Stimulated activated CD4-positive, alpha-beta T cell treated with anti-CD3 and anti-CD28 coated beads, Interleukin-1b, Interleukin-23, amount 100 ng/mL, for 48 hours (primary cell): ENCODE measurements around the gene RBM15.

ENCODE experiments used
- DNase-seq: peaks from one replicate; pipeline ENCODE4 v3.0.0-alpha.2; 2020

The RBM15 gene

DNA sequence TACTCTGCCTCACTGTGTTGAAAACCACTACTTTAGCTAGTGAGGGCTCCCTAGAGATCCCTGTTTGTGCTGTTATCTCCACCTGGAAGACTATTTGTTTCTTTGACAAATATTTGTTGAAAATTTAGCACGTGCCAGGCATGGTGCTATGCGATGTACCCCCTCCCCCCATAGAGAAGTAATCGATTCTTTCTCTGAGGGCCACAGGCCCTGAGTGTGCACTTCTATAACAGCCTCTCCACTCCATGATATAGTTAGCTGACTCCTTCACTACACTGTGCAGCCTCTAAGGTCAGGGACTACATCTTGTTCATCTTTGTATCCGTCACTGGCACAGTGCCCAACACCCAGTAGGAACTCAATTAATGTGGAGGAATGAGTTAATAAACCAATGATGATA, 17.3 kb upstream of the RBM15 start:
- no peak for DNase-seq

DNA sequence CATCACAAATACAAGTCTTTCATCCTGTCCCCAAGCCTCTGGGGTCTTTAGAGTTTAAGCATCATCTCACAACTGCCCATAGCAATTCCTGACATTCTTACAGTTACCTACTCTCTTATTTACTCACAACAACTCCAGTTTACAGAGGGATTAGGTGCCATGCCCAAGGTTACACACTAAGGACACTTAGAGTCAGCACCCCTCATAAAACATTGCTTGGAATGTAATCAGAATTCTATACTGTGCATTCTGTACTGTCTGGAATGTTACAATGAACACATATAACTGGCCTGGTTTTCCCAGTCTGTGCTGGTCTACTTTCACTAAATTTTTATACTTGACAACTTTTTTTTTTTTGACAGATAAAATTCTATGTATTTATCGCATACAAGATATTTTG, 14.5 kb upstream of the RBM15 start:
- no peak for DNase-seq

DNA sequence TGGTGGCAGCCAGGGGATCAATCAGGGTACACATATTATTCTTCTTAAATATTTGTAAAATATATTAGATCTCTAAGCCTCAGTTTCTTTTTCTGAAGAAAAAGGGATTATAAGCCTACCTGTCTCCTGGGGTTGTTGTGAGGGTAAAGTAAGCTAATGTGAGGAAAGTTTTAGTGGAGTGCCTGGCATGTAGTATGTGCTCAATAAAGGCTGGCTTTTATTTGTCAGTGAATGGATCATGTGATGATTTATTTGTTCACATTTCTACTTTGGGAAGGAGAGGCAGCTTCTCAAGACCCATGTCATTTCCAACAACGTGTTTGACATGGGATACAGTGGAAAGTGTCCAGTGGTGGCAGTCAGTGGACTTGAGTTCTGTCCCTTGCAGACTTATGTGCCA, 12.4 kb upstream of the RBM15 start:
- no peak for DNase-seq

DNA sequence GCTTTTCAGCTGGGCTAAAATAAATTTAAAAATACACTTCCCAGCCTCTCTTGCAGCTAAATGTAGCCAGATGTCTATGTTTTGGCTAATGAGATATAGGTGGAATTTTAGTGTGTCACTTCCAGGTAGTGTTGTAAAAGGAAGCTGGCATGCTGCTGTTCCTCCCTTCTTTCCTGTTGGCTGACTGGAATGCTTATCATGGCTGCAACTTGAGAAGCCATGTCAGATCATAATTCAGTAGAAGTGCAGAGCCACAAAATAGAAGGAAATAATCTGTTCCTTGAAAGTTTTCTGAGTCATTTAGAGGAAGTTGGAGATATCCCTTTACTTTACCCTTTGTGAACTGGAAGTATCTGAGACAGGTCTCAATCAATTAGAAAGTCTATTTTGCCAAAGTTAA, 10.9 kb upstream of the RBM15 start:
- DNase-seq: no peak

DNA sequence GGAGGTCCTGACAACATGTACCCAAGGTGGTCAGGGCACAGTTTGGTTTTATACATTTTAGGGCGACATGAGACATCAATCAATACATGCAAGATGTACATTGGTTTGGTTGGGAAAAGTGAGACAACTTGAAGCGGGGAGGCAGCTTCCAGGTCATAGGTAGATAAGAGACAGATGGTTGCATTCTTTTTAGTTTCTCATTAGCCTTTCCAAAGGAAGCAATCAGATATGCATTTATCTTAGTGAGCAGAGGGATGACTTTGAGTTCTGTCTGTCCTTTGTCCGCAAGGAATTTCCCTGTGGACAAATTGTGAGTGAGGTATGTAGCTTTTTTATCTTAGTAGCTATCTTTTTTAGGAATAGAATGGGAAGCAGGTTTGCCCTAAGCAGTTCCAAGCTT, 10.5 kb upstream of the RBM15 start:
- no peak for DNase-seq

DNA sequence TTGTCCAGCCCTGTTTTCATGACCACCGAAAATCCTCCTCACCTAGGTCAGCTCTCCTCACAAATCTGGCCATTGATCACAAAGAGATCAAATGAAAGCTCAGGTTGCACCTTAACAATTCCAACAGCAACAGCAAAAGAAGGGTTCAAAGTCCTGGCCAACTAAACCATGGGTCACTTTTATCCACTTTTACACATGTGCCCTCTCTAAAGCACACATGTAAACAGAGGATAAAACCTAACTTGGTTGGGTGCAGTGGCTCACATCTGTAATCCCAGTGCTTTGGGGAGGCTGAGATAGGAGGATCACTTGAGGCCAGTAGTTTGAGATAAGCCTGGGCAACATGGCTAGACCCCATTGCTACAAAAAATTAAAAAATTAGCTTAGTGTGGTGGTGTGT, 3.9 kb upstream of the RBM15 start:
- no peak for DNase-seq

DNA sequence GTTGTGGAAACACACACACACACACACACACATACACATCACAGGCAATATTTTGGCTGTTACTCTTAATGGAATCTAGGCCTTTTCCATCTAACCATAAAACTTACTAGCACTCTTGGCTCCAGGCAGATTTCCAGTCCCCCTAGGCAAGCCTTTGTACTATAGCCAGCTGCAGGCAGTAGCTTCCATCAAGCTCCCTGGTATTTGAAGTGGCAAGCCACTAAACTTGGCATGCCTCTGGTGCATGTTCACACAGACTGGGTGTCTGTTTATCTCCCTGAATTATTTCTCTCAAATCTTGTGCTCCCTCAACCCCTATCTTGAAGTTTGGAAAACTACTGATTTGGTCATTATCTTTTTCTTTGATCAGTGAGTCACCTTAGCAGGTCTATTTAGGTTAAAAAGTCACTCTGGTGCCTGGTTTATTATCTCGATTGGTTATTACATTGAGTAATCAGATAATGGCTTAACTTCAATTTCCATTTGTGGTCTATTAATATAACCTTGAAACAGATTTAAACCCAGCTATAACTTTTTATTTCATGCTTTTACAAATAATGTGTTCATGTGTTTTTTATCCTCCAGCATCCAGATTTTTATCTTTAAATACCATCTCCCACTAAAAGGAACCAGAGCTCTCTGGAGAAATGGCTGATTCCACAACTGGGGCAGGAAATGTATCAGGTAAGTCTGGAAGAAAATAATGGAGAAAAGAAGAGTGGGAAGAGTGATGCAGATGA, 2.7 kb upstream of the RBM15 start:
- no peak for DNase-seq

DNA sequence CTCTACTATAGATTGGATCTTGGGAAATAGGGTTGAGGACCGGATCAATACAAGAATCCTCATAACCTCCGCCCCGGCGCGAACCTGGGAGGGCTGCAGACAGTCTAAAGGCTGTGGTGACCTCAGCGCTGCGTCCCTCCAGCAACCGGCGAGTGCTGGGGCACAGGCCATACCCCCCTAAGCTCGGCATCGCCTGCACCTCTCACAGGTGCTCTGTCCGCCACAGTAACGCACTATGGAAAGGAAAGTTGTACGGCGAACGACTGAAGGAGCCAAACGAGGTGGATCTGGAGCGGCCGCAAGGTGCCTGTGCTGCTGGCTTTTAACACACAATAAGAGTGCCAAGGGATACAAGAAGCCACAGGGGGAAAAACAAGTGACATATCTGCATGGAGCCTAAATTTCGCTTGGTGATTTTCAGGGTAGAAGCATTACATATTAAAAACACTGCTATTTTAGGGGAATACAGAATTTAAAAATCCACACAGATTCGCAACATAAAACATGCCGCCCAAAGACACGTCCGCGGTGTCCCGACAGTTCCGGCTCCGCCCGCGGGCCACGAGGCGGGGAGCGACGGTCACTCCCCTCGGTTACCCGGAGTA, 1.4 kb upstream of the RBM15 start:
- peak; percentile 38 for DNase-seq

DNA sequence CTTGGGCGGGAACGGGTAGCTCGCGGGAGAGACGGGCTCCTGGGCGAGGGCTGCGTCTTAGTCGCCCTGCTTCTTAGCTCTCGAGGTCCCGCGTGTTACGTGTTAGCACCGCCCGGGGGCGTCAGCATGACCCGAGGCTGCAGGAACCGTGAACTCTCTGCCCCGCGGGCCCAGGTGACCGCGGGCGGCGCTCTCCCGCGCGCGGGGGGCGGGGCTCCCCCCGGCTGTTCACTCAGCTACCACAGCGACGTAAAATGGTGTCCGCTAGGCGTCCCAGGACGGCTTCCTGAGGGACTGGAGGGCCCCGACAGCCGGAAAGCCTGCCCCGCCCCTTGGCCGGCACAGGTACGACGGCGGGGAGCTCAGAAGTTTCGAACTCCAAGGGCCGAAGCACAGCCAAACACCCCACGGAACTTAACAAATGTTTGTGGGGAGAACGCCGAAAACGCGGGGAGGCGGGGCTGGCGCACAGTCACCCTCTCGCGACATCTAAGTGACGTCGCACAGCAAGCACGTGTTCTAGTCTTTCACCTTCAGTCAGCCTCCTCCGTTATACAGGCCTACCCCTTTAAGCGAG, 780 bp upstream of the RBM15 start:
- DNase-seq: peak; percentile 95

DNA sequence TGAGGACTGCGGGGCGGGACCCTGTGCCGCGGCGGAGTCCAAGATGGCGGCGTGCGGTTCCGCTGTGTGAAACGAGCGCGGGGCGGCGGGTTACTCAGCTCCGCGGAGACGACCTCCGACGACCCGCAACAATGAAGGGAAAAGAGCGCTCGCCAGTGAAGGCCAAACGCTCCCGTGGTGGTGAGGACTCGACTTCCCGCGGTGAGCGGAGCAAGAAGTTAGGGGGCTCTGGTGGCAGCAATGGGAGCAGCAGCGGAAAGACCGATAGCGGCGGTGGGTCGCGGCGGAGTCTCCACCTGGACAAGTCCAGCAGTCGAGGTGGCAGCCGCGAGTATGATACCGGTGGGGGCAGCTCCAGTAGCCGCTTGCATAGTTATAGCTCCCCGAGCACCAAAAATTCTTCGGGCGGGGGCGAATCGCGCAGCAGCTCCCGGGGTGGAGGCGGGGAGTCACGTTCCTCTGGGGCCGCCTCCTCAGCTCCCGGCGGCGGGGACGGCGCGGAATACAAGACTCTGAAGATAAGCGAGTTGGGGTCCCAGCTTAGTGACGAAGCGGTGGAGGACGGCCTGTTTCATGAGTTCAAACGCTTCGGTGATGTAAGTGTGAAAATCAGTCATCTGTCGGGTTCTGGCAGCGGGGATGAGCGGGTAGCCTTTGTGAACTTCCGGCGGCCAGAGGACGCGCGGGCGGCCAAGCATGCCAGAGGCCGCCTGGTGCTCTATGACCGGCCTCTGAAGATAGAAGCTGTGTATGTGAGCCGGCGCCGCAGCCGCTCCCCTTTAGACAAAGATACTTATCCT, 430 bp downstream of the RBM15 start:
- peak; percentile 74 for DNase-seq

DNA sequence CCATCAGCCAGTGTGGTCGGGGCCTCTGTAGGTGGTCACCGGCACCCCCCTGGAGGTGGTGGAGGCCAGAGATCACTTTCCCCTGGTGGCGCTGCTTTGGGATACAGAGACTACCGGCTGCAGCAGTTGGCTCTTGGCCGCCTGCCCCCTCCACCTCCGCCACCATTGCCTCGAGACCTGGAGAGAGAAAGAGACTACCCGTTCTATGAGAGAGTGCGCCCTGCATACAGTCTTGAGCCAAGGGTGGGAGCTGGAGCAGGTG, 961 bp downstream of the RBM15 start:
- DNase-seq: peak; percentile 15

DNA sequence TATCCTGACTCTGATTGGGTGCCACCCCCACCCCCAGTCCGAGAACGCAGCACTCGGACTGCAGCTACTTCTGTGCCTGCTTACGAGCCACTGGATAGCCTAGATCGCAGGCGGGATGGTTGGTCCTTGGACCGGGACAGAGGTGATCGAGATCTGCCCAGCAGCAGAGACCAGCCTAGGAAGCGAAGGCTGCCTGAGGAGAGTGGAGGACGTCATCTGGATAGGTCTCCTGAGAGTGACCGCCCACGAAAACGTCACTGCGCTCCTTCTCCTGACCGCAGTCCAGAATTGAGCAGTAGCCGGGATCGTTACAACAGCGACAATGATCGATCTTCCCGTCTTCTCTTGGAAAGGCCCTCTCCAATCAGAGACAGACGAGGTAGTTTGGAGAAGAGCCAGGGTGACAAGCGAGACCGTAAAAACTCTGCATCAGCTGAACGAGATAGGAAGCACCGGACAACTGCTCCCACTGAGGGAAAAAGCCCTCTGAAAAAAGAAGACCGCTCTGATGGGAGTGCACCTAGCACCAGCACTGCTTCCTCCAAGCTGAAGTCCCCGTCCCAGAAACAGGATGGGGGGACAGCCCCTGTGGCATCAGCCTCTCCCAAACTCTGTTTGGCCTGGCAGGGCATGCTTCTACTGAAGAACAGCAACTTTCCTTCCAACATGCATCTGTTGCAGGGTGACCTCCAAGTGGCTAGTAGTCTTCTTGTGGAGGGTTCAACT, 2.1 kb downstream of the RBM15 start:
- DNase-seq: no peak

DNA sequence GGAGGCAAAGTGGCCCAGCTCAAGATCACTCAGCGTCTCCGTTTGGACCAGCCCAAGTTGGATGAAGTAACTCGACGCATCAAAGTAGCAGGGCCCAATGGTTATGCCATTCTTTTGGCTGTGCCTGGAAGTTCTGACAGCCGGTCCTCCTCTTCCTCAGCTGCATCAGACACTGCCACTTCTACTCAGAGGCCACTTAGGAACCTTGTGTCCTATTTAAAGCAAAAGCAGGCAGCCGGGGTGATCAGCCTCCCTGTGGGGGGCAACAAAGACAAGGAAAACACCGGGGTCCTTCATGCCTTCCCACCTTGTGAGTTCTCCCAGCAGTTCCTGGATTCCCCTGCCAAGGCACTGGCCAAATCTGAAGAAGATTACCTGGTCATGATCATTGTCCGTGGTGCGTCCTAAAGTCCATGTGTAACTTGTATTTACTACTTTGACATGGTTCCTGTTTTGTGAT, 2.7 kb downstream of the RBM15 start:
- no peak for DNase-seq

DNA sequence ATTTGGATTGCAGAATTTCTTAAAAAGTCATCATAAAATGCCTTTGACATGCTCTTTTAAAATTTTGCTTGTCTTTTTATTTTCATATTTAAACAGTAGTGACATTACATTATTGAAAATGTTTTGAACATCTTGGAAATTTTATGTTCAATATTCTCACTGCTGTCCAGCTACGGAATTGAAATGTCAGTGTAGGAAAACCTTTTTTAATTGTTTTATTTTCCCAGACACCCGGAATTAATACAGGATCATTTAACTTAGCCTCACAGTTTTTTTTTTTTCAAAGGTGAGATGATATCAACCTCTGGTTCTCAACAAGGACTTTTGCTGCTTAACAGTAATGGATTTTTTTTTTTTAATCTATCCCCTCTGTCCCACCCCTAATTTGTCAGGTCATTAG, 4.1 kb downstream of the RBM15 start:
- no peak for DNase-seq

DNA sequence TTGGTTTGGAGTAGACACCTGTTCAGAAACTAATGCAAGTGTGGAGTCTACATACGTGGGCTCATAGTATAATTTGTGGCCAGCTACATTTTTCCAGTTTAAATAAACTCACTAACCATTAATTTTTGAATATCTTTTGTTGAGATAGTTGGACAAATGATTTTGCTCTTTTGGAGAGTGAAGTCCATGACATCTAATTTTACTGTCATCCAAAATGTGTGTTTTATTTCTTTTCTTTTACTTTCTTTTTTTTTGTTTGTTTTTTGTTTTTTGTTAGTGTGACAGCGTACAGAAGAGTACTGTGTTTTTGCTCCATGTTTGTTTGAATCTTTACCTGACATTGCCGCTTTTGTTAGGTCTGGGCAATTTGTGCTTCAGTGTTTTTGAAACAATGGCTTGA, 5.0 kb downstream of the RBM15 start:
- DNase-seq: no peak

DNA sequence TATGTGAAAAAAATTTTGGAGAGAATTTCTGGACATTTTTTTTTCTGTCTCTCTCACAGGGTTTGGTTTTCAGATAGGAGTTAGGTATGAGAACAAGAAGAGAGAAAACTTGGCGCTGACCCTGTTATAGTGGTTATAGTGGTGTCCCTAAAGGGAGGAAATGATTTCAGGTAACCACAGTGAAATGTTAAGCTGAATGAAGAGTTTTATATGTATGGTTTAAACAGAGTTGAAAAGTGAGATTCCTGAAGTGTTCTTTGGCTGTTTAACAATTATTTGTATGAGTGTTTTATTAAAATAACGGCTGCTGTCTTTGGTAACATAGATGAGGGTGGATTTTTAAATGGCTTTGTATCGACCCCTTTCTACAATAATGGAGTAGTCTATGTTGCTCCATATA, 6.3 kb downstream of the RBM15 start:
- DNase-seq: no peak

DNA sequence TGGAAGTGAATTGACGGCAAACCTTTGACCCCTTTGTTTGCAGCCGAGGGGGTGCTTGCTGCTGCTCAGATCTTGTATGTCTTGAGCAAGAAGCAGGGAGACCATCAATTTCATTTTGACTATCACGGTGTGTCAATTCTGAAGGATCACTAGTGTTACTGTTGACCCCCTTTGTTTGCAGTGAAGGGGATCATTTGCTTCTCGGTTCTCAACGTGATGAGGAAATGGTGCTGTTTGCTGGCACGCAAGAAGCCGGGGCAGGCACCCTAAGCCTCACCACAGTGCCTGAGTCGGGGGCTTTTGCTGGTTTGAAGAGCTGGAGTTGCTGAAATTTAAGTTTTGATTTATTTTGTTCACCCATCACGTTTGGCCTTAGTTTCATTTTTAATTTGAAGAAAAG, 7.5 kb downstream of the RBM15 start:
- DNase-seq: no peak

DNA sequence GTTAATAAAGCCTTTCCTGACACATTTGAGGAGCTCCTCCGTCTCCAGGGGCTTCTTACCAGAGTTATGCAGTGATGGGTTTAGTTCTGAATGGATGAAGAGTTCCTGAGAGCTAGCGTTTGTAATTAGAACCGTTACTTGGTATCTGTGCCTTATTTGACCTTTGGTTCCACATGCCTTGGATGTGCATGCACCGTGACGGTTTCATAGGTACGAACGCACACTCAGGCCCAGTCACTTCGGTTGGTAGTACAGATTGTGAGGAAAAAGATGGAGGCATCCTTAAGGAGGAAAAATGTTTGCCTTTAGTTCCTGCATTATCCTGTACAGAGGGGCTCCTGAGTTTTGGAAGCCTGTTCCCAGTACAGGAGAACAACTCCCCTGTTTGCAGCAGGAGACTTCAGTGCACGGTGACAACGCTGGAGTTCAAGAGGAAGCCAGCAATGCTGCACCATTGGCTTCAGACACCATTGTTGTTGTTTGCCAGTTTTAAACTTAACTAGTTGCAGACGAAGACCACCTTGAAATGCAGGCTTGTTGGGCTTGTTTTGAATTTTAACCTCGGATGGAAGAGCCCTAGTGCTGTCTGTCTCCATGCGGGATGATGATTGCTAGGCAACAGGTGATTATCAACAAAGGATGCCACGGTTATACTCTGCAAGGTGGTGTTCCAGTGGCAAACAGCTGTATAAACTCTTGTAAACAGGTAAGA, 8.2 kb downstream of the RBM15 start:
- DNase-seq: no peak

DNA sequence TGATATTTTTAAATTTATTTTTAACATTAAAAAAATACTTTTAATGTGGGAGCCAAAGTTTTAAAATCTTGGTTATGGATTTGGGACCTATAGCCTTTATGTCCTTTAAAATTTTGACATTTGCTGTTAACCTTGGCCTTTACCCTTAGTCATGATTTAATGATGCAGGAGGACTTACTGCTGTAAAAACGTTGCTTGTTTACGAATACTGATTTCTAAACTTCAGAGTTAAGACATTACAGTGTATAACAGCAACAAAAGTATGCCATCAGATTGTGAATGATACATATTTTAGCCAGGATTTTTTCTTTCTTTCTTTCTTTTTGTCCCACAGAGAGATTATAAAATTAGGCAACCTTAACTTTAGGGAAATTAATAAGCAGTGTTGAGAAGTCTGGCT, 8.9 kb downstream of the RBM15 start:
- no peak for DNase-seq

DNA sequence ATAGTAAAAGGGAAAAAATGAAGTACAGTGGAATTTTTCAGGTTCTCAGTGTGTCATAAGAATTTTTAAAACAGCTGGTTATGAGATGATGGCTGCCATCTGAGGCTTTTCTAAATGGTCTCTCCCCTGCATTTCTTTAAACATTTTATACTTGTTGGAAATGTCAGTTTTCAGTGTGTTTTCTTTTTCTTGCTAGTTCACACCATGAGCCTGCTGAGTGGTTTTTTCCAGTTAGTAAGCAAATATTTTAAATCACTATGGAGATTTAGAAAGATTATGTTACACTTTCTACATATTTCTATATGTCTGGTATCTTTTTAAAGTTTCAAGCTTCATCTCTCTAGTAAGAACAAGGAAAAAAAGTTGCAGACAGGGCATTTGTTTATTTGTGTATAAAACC, 9.6 kb downstream of the RBM15 start:
- no peak for DNase-seq

DNA sequence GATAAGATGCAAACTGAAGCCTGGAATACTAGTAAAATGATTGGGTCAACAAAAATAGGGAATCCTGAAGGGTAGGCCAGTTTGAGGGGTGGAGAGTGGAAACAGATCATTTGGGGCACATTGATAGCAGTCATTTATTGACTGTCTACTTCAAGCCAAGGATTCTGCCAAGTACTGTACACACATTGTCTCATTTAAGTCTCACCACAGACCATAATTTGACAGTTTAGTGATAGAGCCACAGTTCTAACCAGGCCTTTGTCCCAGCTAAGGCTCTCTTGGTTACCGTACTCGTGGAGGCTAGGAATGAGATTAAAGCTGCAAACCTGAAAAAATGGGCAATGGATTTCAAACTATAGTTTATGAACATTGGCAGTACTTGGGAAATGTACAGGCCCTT, 11.2 kb downstream of the RBM15 start:
- DNase-seq: no peak

DNA sequence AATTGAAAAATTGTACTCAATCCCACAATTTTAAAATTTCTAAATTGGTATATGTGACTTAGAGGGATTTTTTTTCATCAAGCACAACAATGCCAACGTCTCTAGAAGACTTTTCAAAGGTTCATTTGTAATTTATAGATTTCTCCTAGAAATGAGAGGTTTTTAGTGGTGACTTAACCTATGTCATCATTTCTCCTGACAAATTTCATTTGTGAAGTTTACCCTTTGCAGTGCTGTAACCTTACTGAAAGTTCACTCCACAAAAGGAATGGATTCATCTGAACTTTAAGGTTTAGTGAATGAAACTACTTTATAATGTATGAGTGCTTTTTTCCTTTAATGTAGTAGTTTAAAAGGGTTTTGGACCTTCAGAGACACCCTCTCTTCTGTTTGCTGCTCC, 16.1 kb downstream of the RBM15 start:
- DNase-seq: no peak

DNA sequence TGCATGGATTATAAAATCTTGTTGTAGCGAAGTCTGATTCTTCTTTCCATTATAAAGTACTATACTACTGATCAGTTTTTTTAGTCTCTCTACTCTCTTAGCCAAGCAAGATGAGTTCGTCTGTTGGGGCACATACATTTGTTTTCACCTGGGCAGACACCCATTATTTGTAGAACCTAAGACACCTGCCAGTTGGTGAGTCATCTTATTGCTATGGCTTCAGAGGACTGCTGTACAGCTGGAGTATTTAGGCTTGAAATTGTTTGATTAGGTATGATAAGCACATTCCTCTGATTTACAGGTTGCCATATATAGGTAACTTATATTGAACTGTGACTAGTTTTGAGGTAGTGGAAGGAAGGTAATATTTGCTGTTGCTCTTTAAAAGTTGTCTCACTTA, 17.2 kb downstream of the RBM15 start:
- no peak for DNase-seq
